ENCODE measurements around the gene ATF4. TPM values are rescaled to one million over a fixed set of nuclear protein-coding genes. Genes with fewer than 3 reads are reported as not detected.

The ATF4 gene
- total and polyA plus RNA-seq, 2 of the 13 experiments (the other 11 are each of a cell fraction or from before 2014, with no cell fraction given): 486 to 1,297 TPM

GRCh38 chr22:39529487-39529851 is 9.1 kb downstream of the ATF4 start (continued):
- no peak for TF ChIP-seq ZNF660 (CRISPR knock-in tag; IDR thresholded peaks at IDR 0.05; ENCODE audit: borderline replicate concordance, low read depth)
- no peak for TF ChIP-seq ZKSCAN5 (CRISPR knock-in tag; IDR thresholded peaks at IDR 0.05)
- TF ChIP-seq ZNF350 (CRISPR knock-in tag; IDR thresholded peaks at IDR 0.05; ENCODE audit: borderline replicate concordance, low read depth): no peak
- TF ChIP-seq TFE3 (CRISPR knock-in tag; IDR thresholded peaks at IDR 0.05): no peak
- no peak for TF ChIP-seq TSC22D2 (CRISPR knock-in tag; IDR thresholded peaks at IDR 0.05; ENCODE audit: borderline replicate concordance)
- TF ChIP-seq SAFB2 (CRISPR knock-in tag; IDR thresholded peaks at IDR 0.05; ENCODE audit: borderline replicate concordance, low read depth): 0 out of 2 replicates have a peak, but pooled peaks have one; percentile 16
- TF ChIP-seq PAWR (CRISPR knock-in tag; IDR thresholded peaks at IDR 0.05; ENCODE audit: borderline replicate concordance): no peak
- no peak for TF ChIP-seq RAD21 (CRISPR knock-in tag; IDR thresholded peaks at IDR 0.05)
- TF ChIP-seq GATAD1 (CRISPR knock-in tag; IDR thresholded peaks at IDR 0.05): no peak
- no peak for TF ChIP-seq KLF15 (CRISPR knock-in tag; IDR thresholded peaks at IDR 0.05; ENCODE audit: borderline replicate concordance)
- no peak for TF ChIP-seq ISL2 (CRISPR knock-in tag; IDR thresholded peaks at IDR 0.05)
- TF ChIP-seq RBFOX2 (IDR thresholded peaks at IDR 0.05; ENCODE audit: low read depth, low read length): peak; percentile 61
- no peak for TF ChIP-seq CC2D1A (CRISPR knock-in tag; IDR thresholded peaks at IDR 0.05)
- TF ChIP-seq, protein P1, sequence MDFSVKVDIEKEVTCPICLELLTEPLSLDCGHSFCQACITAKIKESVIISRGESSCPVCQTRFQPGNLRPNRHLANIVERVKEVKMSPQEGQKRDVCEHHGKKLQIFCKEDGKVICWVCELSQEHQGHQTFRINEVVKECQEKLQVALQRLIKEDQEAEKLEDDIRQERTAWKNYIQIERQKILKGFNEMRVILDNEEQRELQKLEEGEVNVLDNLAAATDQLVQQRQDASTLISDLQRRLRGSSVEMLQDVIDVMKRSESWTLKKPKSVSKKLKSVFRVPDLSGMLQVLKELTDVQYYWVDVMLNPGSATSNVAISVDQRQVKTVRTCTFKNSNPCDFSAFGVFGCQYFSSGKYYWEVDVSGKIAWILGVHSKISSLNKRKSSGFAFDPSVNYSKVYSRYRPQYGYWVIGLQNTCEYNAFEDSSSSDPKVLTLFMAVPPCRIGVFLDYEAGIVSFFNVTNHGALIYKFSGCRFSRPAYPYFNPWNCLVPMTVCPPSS (IDR thresholded peaks at IDR 0.05): no peak
- TF ChIP-seq CCAR2 (optimal IDR thresholded peaks at IDR 0.05; ENCODE audit: low read depth, low read length): no peak
- TF ChIP-seq, protein P2, sequence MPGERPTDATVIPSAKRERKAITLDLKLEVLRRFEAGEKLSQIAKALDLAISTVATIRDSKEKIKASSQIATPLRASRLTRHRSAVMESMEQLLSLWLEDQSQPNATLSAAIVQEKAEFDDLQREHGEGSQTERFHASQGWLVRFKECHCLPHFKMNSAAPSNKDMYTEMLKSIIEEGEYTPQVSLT (CRISPR knock-in tag; IDR thresholded peaks at IDR 0.05; ENCODE audit: borderline replicate concordance, low read depth): no peak
- TF ChIP-seq SALL2 (CRISPR knock-in tag; IDR thresholded peaks at IDR 0.05): no peak
- TF ChIP-seq KAT2B (IDR thresholded peaks at IDR 0.05; ENCODE audit: borderline replicate concordance, low read depth, low read length): no peak
- no peak for TF ChIP-seq HMGA1 (CRISPR knock-in tag; conservative IDR thresholded peaks at IDR 0.05)
- no peak for TF ChIP-seq PCBP2 (optimal IDR thresholded peaks at IDR 0.05; ENCODE audit: low read depth, low read length, poor library complexity, severe bottlenecking)
- TF ChIP-seq SIX4 (CRISPR knock-in tag; IDR thresholded peaks at IDR 0.05): no peak
- no peak for TF ChIP-seq GPBP1L1 (CRISPR knock-in tag; IDR thresholded peaks at IDR 0.05)
- no peak for TF ChIP-seq ZZZ3 (CRISPR knock-in tag; IDR thresholded peaks at IDR 0.05; ENCODE audit: borderline replicate concordance)
- TF ChIP-seq ZNF644 (CRISPR knock-in tag; IDR thresholded peaks at IDR 0.05; ENCODE audit: low read depth): no peak
- no peak for TF ChIP-seq MTA1 (CRISPR knock-in tag; IDR thresholded peaks at IDR 0.05; ENCODE audit: borderline replicate concordance)
- no peak for TF ChIP-seq ZNF878 (CRISPR knock-in tag; IDR thresholded peaks at IDR 0.05)
- no peak for TF ChIP-seq ZNF274 (CRISPR knock-in tag; IDR thresholded peaks at IDR 0.05)
- TF ChIP-seq FLYWCH1 (CRISPR knock-in tag; IDR thresholded peaks at IDR 0.05): 0 out of 2 replicates have a peak, but pooled peaks have one; percentile 11
- 0 out of 2 replicates have a peak, but pooled peaks have one; percentile 22 for TF ChIP-seq ZNF724P (CRISPR knock-in tag; IDR thresholded peaks at IDR 0.05; ENCODE audit: borderline replicate concordance)
- no peak for TF ChIP-seq NCOA2 (CRISPR knock-in tag; IDR thresholded peaks at IDR 0.05)

All from HepG2 (cell line).